ENCODE data around the gene DTHD1. TPM values are rescaled to one million over a fixed set of nuclear protein-coding genes. Genes with fewer than 3 reads are reported as not detected.

Gene DTHD1
- total and polyA plus RNA-seq, 2 donors (not counting 3 experiments of a cell fraction or from before 2014, with no cell fraction given): not detected

- CTCF ChIA-PET: no interaction called here
- dilution Hi-C loops (cut with MboI; ENCODE audit: extremely low pct_ligation_motif_present, low sequenced_read_pairs): no loop called here
- H3K9ac ChIP-seq (replicated peaks; ENCODE audit: extremely low read depth, insufficient read depth, low read length): no peak overlapping the region
- TF ChIP-seq JUN (IDR thresholded peaks at IDR 0.05; ENCODE audit: borderline replicate concordance, insufficient read depth, insufficient read length, low read depth): no peak
- H3K4me2 ChIP-seq (ENCODE audit: insufficient read depth, low read length): no peak overlapping the region
- H3K4me3 ChIP-seq (replicated peaks in 1 of 3; ENCODE audit: insufficient read depth in 1 of 3, low read depth in 1 of 3, low read length in 3 of 3): no peak overlapping the region
- intact Hi-C loops (cut with micrococcal nuclease): no loop called here
- H3K27ac ChIP-seq (ENCODE audit: insufficient read depth, low read depth, low read length): no peak overlapping the region
- H3K4me1 ChIP-seq (ENCODE audit: control insufficient read depth, extremely low read depth, insufficient read depth, low read length): no peaks in the 10 kb centered on the region
- BruUV-seq (replicated peaks): no TSS peak
- H3K36me3 ChIP-seq (ENCODE audit: control insufficient read depth in 2 of 2, extremely low read depth in 1 of 2, insufficient read depth in 2 of 2, low read length in 2 of 2): no peaks in the 10 kb centered on the region
- H2AFZ ChIP-seq (ENCODE audit: low read depth, low read length): no peak overlapping the region
- H3K9me3 ChIP-seq (replicated peaks; ENCODE audit: control insufficient read depth, insufficient read depth, low read length): no peaks in the 10 kb centered on the region
- H3K79me2 ChIP-seq (ENCODE audit: control insufficient read depth, insufficient read depth, low read length): no peaks in the 10 kb centered on the region
- no peaks in the 10 kb centered on the region for H3K9me1 ChIP-seq (replicated peaks; ENCODE audit: control insufficient read depth, extremely low read depth, insufficient read depth, low read length)
- POLR2A ChIA-PET: no interaction called here
- no peaks in the 10 kb centered on the region for H4K20me1 ChIP-seq (replicated peaks; ENCODE audit: control insufficient read depth, extremely low read depth, insufficient read depth, low read length)
- no peak for DNase-seq (ENCODE audit: low read depth, low spot score)
- no peak for FAIRE-seq
- no peaks in the 10 kb centered on the region for H3K27me3 ChIP-seq (ENCODE audit: control insufficient read depth in 2 of 2, insufficient read depth in 2 of 2, low read length in 2 of 2)
Measured at GRCh38 chr4:36237366-36238313, 43.8 kb upstream of the DTHD1 start.

DNA sequence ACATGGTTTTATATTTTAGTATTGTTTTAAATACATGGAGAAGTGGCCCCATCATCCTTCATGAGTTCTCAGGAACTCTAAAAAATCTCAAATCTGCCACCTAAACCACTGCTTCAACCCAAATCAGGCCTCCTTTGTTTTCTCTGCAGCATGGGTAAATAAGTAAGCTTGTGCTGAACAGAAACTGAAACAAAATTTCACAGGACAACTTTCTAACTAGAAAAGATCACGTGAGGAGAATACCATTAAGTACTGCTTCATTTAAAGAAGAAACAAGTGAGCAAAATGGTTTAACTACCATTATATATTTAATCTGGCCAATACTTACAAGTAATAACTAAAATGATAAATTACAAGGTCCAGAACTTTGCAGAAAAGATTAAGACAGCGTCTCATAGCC, 39.6 kb upstream of the DTHD1 start:
- Histone ChIP-seq H3K27me3 (ENCODE audit: control insufficient read depth in 2 of 2, insufficient read depth in 2 of 2, low read length in 2 of 2) (peaks cover 4 to 5% of the 10 kb centered on the region in 2 experiments), H3K4me3 (replicated peaks in 1 of 3; ENCODE audit: insufficient read depth in 1 of 3, low read depth in 1 of 3, low read length in 3 of 3) (no peak overlapping the region), H4K20me1 (replicated peaks; ENCODE audit: control insufficient read depth, extremely low read depth, insufficient read depth, low read length) (no peaks in the 10 kb centered on the region), H3K79me2 (ENCODE audit: control insufficient read depth, insufficient read depth, low read length) (no peaks in the 10 kb centered on the region), H3K9ac (replicated peaks; ENCODE audit: extremely low read depth, insufficient read depth, low read length) (no peak overlapping the region), H3K27ac (ENCODE audit: insufficient read depth, low read depth, low read length) (no peak overlapping the region), H3K4me1 (ENCODE audit: control insufficient read depth, extremely low read depth, insufficient read depth, low read length) (peaks cover 3% of the 10 kb centered on the region), H3K36me3 (ENCODE audit: control insufficient read depth in 2 of 2, extremely low read depth in 1 of 2, insufficient read depth in 2 of 2, low read length in 2 of 2) (no peaks in the 10 kb centered on the region), H3K4me2 (ENCODE audit: insufficient read depth, low read length) (no peak overlapping the region), H3K9me1 (replicated peaks; ENCODE audit: control insufficient read depth, extremely low read depth, insufficient read depth, low read length) (no peaks in the 10 kb centered on the region), H2AFZ (ENCODE audit: low read depth, low read length) (no peak overlapping the region), H3K9me3 (replicated peaks; ENCODE audit: control insufficient read depth, insufficient read depth, low read length) (no peaks in the 10 kb centered on the region)
- CTCF ChIA-PET: no interaction called here
- BruUV-seq (replicated peaks): no TSS peak
- intact Hi-C loops (cut with micrococcal nuclease) (no loop called here), dilution Hi-C loops (cut with MboI; ENCODE audit: extremely low pct_ligation_motif_present, low sequenced_read_pairs) (no loop called here)
- POLR2A ChIA-PET: no interaction called here
- FAIRE-seq (no peak), DNase-seq (ENCODE audit: low read depth, low spot score) (no peak)
- TF ChIP-seq, protein P1, sequence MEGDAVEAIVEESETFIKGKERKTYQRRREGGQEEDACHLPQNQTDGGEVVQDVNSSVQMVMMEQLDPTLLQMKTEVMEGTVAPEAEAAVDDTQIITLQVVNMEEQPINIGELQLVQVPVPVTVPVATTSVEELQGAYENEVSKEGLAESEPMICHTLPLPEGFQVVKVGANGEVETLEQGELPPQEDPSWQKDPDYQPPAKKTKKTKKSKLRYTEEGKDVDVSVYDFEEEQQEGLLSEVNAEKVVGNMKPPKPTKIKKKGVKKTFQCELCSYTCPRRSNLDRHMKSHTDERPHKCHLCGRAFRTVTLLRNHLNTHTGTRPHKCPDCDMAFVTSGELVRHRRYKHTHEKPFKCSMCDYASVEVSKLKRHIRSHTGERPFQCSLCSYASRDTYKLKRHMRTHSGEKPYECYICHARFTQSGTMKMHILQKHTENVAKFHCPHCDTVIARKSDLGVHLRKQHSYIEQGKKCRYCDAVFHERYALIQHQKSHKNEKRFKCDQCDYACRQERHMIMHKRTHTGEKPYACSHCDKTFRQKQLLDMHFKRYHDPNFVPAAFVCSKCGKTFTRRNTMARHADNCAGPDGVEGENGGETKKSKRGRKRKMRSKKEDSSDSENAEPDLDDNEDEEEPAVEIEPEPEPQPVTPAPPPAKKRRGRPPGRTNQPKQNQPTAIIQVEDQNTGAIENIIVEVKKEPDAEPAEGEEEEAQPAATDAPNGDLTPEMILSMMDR (IDR thresholded peaks at IDR 0.05; ENCODE audit: extremely low read depth in 1 of 2, insufficient read depth in 1 of 2, low read depth in 1 of 2, low read length in 2 of 2): no peak
- no peak for TF ChIP-seq MYC (IDR thresholded peaks at IDR 0.05; ENCODE audit: low read depth, low read length)
- no peak for TF ChIP-seq POLR2A (IDR thresholded peaks at IDR 0.05; ENCODE audit: low read depth, low read length)
- TF ChIP-seq MAX (IDR thresholded peaks at IDR 0.05; ENCODE audit: insufficient read depth, insufficient read length): no peak
- TF ChIP-seq FOS (IDR thresholded peaks at IDR 0.05; ENCODE audit: borderline replicate concordance, insufficient read depth, low read length): no peak
- no peak for TF ChIP-seq POLR2AphosphoS5 (IDR thresholded peaks at IDR 0.05; ENCODE audit: insufficient read depth, low read depth, low read length)
- no peak for TF ChIP-seq GATA2 (IDR thresholded peaks at IDR 0.05; ENCODE audit: insufficient read depth, insufficient read length, low read depth, low read length)
- no peak for TF ChIP-seq EZH2 (IDR thresholded peaks at IDR 0.05; ENCODE audit: borderline replicate concordance, low read depth, low read length, severe bottlenecking)
- no peak for TF ChIP-seq JUN (IDR thresholded peaks at IDR 0.05; ENCODE audit: borderline replicate concordance, insufficient read depth, insufficient read length, low read depth)
